WTC11 (cell line): ENCODE results near the gene LRATD1. TPM values are rescaled to one million over a fixed set of nuclear protein-coding genes. Genes with fewer than 3 reads are reported as not detected.

ENCODE experiments used
- ATAC-seq: fragments of 200-7000 bp; cut with Tn5 transposase; 2 replicates; pipeline ENCODE4 v1.10.0; 2021; ENCODE audit warnings: mild to moderate bottlenecking, moderate library complexity
- CTCF ChIA-PET: fragments of 300-600 bp; sonication (Branson Sonifier 250); formaldehyde crosslinking; loops from one replicate; lab custom pipeline; 2021; ENCODE audit warnings: antibody characterized with exemption; lab: Charles Lee
- POLR2A ChIA-PET: fragments of 350-600 bp; sonication (Branson Sonifier 250); formaldehyde crosslinking; loops from one replicate; lab custom pipeline; 2021; ENCODE audit warnings: antibody characterized with exemption; lab: Charles Lee
- DNase-seq: peaks from one replicate; pipeline ENCODE4 v3.0.0; 2021; ENCODE audit warnings: low spot score
- H3K27ac Mint-ChIP-seq: 2 replicates; pipeline ENCODE4 v1.8.0; 2021; ENCODE audit warnings: mixed read lengths
- H3K27me3 Mint-ChIP-seq: 2 replicates; pipeline ENCODE4 v1.8.0; 2021; ENCODE audit warnings: low read depth, mild to moderate bottlenecking, moderate library complexity, mixed read lengths
- H3K36me3 Mint-ChIP-seq: 2 replicates; pipeline ENCODE4 v1.8.0; 2021; ENCODE audit warnings: mixed read lengths
- H3K4me1 Mint-ChIP-seq: 2 replicates; pipeline ENCODE4 v1.8.0; 2022; ENCODE audit warnings: mixed read lengths
- H3K4me3 Mint-ChIP-seq: 2 replicates; pipeline ENCODE4 v1.8.0; 2021; ENCODE audit warnings: mild to moderate bottlenecking, moderate library complexity, mixed read lengths
- H3K9me3 Mint-ChIP-seq: 2 replicates; pipeline ENCODE4 v1.8.0; 2021; ENCODE audit warnings: mixed read lengths
- CBFB ChIP-seq: sonication (generic); formaldehyde crosslinking; IDR thresholded peaks from 2 replicates; pipeline ENCODE4 v1.8.1; 2022; ENCODE audit warnings: mild to moderate bottlenecking, low read depth, missing genetic modification reagents
- CREM ChIP-seq: sonication (generic); formaldehyde crosslinking; IDR thresholded peaks from 2 replicates; pipeline ENCODE4 v1.8.1; 2022; ENCODE audit warnings: mild to moderate bottlenecking, missing genetic modification reagents, moderate library complexity
- EMX1 ChIP-seq: fragments of 250-450 bp; sonication (Bioruptor Pico); IDR thresholded peaks from 2 replicates; pipeline ENCODE4 v1.8.0; 2021; ENCODE audit warnings: mild to moderate bottlenecking
- FOXK1 ChIP-seq: sonication (generic); formaldehyde crosslinking; IDR thresholded peaks from 2 replicates; pipeline ENCODE4 v1.8.0; 2022; ENCODE audit warnings: mild to moderate bottlenecking, moderate library complexity, missing genetic modification reagents
- IRF2 ChIP-seq: sonication (generic); formaldehyde crosslinking; IDR thresholded peaks from 2 replicates; pipeline ENCODE4 v1.8.0; 2022; ENCODE audit warnings: low read depth, missing genetic modification reagents, borderline replicate concordance
- KAT7 ChIP-seq: sonication (generic); formaldehyde crosslinking; IDR thresholded peaks from 2 replicates; pipeline ENCODE4 v1.8.1; 2023; ENCODE audit warnings: missing genetic modification reagents, mild to moderate bottlenecking, borderline replicate concordance
- NR1H2 ChIP-seq: sonication (generic); formaldehyde crosslinking; IDR thresholded peaks from 2 replicates; pipeline ENCODE4 v1.9.0; 2021; ENCODE audit warnings: mild to moderate bottlenecking, moderate library complexity, missing genetic modification reagents
- OVOL2 ChIP-seq: fragments of 250-450 bp; sonication (Bioruptor Pico); IDR thresholded peaks from 2 replicates; pipeline ENCODE4 v1.9.0; 2021; ENCODE audit warnings: mild to moderate bottlenecking, borderline replicate concordance
- RELA ChIP-seq: sonication (generic); formaldehyde crosslinking; IDR thresholded peaks from 2 replicates; pipeline ENCODE4 v1.8.1; 2022; ENCODE audit warnings: missing genetic modification reagents, mild to moderate bottlenecking, borderline replicate concordance
- SMAD3 ChIP-seq: sonication (generic); formaldehyde crosslinking; IDR thresholded peaks from 2 replicates; pipeline ENCODE4 v1.8.0; 2022; ENCODE audit warnings: missing genetic modification reagents, mild to moderate bottlenecking, borderline replicate concordance
- TCF7 ChIP-seq: sonication (generic); formaldehyde crosslinking; IDR thresholded peaks from 2 replicates; pipeline ENCODE4 v1.8.0; 2022; ENCODE audit warnings: mild to moderate bottlenecking, low read depth, missing genetic modification reagents, moderate library complexity
- TEAD1 ChIP-seq: sonication (generic); formaldehyde crosslinking; IDR thresholded peaks from 2 replicates; pipeline ENCODE4 v1.8.0; 2022; ENCODE audit warnings: mild to moderate bottlenecking, missing genetic modification reagents
- ZBTB21 ChIP-seq: sonication (generic); formaldehyde crosslinking; IDR thresholded peaks from 2 replicates; pipeline ENCODE4 v1.8.1; 2023; ENCODE audit warnings: mild to moderate bottlenecking, missing genetic modification reagents, borderline replicate concordance
- ZNF121 ChIP-seq: sonication (generic); formaldehyde crosslinking; IDR thresholded peaks from 2 replicates; pipeline ENCODE4 v1.8.0; 2023; ENCODE audit warnings: missing genetic modification reagents
- ZNF396 ChIP-seq: fragments of 250-450 bp; sonication (Bioruptor Pico); IDR thresholded peaks from 2 replicates; pipeline ENCODE4 v1.8.0; 2021; ENCODE audit warnings: mild to moderate bottlenecking, moderate library complexity, borderline replicate concordance
- ZNF416 ChIP-seq: fragments of 250-450 bp; sonication (Bioruptor Pico); IDR thresholded peaks from 2 replicates; pipeline ENCODE4 v1.9.0; 2021; ENCODE audit warnings: mild to moderate bottlenecking, inconsistent platforms
- ZNF671 ChIP-seq: fragments of 250-450 bp; sonication (Bioruptor Pico); IDR thresholded peaks from 2 replicates; pipeline ENCODE4 v1.8.0; 2021; ENCODE audit warnings: mild to moderate bottlenecking
- ZSCAN18 ChIP-seq: fragments of 250-450 bp; sonication (Bioruptor Pico); IDR thresholded peaks from 2 replicates; pipeline ENCODE4 v2.1.2; 2022; ENCODE audit warnings: mild to moderate bottlenecking, moderate library complexity
- total RNA-seq: library from RNA; stranded (reverse); gene quantifications from 3 replicates; pipeline ENCODE4 v1.2.3, GENCODE V29; 2021
- TF ChIP-seq, protein P1 (sequence below): fragments of 250-450 bp; sonication (Bioruptor Pico); IDR thresholded peaks from 2 replicates; pipeline ENCODE4 v1.9.0; 2021; ENCODE audit warnings: mild to moderate bottlenecking
- TF ChIP-seq, protein P2 (sequence below): sonication (generic); formaldehyde crosslinking; IDR thresholded peaks from 2 replicates; pipeline ENCODE4 v1.8.1; 2023; ENCODE audit warnings: mild to moderate bottlenecking, missing genetic modification reagents, moderate library complexity
- TF ChIP-seq, protein P3 (sequence below): sonication (generic); formaldehyde crosslinking; IDR thresholded peaks from 2 replicates; pipeline ENCODE4 v1.8.0; 2022; ENCODE audit warnings: mild to moderate bottlenecking, missing genetic modification reagents
- TF ChIP-seq, protein P4 (sequence below): fragments of 250-450 bp; sonication (Bioruptor Pico); IDR thresholded peaks from 2 replicates; pipeline ENCODE4 v1.9.0; 2021; ENCODE audit warnings: moderate library complexity, mild to moderate bottlenecking, inconsistent platforms, borderline replicate concordance

Gene LRATD1
- total RNA-seq, 1 experiment from 2014 or later, result 2.3 TPM

GRCh38 chr2:14673351-14673875 lies 40.9 kb downstream of the LRATD1 start (continued):
- TF ChIP-seq, protein P1, sequence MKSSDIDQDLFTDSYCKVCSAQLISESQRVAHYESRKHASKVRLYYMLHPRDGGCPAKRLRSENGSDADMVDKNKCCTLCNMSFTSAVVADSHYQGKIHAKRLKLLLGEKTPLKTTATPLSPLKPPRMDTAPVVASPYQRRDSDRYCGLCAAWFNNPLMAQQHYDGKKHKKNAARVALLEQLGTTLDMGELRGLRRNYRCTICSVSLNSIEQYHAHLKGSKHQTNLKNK (CRISPR knock-in tag), result no peak
- TF ChIP-seq, all 79 proteins: peak for 0

GRCh38 chr2:14675489-14675888 lies 43.0 kb downstream of the LRATD1 start:
- ChIA-PET CTCF (no interaction called here), POLR2A (no interaction called here)
- no peak overlapping the region for H3K4me3 Mint-ChIP-seq
- TF ChIP-seq NR1H2 (CRISPR knock-in tag), result no peak
- H3K4me1 Mint-ChIP-seq, result peaks cover 4% of the 10 kb centered on the region
- no peak for ATAC-seq
- H3K36me3 Mint-ChIP-seq, result no peaks in the 10 kb centered on the region
- no peak overlapping the region for H3K27ac Mint-ChIP-seq
- no peaks in the 10 kb centered on the region for H3K9me3 Mint-ChIP-seq
- no peak for DNase-seq
- H3K27me3 Mint-ChIP-seq, result no peaks in the 10 kb centered on the region

DNA sequence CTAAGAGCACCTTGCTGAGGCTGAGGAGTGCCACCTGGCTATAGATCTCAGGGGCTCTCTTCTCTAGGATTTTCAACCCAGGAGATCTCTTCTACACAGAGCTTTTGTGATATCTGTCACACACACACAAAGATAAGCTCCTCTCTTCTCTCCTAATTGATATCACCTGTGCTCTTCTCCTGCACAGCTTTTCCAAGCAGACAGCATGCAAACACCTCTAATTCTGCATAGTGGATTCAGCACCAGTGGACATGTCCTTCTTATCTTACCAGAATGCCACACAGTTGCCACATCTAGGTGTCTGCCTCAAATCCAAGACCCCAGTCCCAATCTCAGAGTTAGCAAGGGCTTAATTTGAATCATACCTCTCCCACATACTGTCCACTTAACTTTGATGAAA lies 43.9 kb downstream of the LRATD1 start:
- ATAC-seq, result no peak
- no peaks in the 10 kb centered on the region for H3K36me3 Mint-ChIP-seq
- H3K9me3 Mint-ChIP-seq, result no peaks in the 10 kb centered on the region
- H3K4me3 Mint-ChIP-seq, result no peak overlapping the region
- H3K27me3 Mint-ChIP-seq, result no peaks in the 10 kb centered on the region
- TF ChIP-seq ZBTB21 (CRISPR knock-in tag) (no peak), IRF2 (CRISPR knock-in tag) (no peak), FOXK1 (CRISPR knock-in tag) (no peak), ZNF396 (CRISPR knock-in tag) (no peak), CBFB (CRISPR knock-in tag) (no peak), SMAD3 (CRISPR knock-in tag) (no peak), KAT7 (no peak), TEAD1 (CRISPR knock-in tag) (no peak), CREM (no peak), ZNF121 (CRISPR knock-in tag) (no peak), ZSCAN18 (CRISPR knock-in tag) (no peak), ZNF416 (CRISPR knock-in tag) (no peak), OVOL2 (CRISPR knock-in tag) (no peak), EMX1 (no peak), TCF7 (CRISPR knock-in tag) (no peak), ZNF671 (no peak), RELA (CRISPR knock-in tag) (no peak)
- TF ChIP-seq, protein P2, sequence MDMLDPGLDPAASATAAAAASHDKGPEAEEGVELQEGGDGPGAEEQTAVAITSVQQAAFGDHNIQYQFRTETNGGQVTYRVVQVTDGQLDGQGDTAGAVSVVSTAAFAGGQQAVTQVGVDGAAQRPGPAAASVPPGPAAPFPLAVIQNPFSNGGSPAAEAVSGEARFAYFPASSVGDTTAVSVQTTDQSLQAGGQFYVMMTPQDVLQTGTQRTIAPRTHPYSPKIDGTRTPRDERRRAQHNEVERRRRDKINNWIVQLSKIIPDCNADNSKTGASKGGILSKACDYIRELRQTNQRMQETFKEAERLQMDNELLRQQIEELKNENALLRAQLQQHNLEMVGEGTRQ (CRISPR knock-in tag), result no peak
- TF ChIP-seq, protein P3, sequence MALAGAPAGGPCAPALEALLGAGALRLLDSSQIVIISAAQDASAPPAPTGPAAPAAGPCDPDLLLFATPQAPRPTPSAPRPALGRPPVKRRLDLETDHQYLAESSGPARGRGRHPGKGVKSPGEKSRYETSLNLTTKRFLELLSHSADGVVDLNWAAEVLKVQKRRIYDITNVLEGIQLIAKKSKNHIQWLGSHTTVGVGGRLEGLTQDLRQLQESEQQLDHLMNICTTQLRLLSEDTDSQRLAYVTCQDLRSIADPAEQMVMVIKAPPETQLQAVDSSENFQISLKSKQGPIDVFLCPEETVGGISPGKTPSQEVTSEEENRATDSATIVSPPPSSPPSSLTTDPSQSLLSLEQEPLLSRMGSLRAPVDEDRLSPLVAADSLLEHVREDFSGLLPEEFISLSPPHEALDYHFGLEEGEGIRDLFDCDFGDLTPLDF (CRISPR knock-in tag), result no peak
- TF ChIP-seq, protein P4, sequence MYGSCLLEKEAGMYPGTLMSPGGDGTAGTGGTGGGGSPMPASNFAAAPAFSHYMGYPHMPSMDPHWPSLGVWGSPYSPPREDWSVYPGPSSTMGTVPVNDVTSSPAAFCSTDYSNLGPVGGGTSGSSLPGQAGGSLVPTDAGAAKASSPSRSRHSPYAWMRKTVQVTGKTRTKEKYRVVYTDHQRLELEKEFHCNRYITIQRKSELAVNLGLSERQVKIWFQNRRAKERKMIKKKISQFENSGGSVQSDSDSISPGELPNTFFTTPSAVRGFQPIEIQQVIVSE (CRISPR knock-in tag), result no peak
- H3K27ac Mint-ChIP-seq, result no peak overlapping the region
- DNase-seq, result no peak
- CTCF ChIA-PET, result no interaction called here
- peaks cover 4% of the 10 kb centered on the region for H3K4me1 Mint-ChIP-seq
- POLR2A ChIA-PET, result no interaction called here
